Mucosa of descending colon (tissue), 3 donors: ENCODE measurements around the gene CNTNAP2. TPM values are rescaled to one million over a fixed set of nuclear protein-coding genes. Genes with fewer than 3 reads are reported as not detected.
"Not testable (repeated sequence)": the region's sequence is repeated elsewhere in the genome, so short reads cannot be mapped to it uniquely, and the experiment has no call there.

Experiments used
- ATAC-seq: fragments of 200-7000 bp; cut with Tn5 transposase; one replicate; pipeline ENCODE4 v1.9.1; 2020; ENCODE audit warnings: mild to moderate bottlenecking, moderate library complexity
- DNase-seq, 3 donors: peaks; one replicate each; pipeline ENCODE4 v3.0.0-alpha.2; 2020
- H3K36me3 ChIP-seq: fragments of 200-600 bp; one replicate; pipeline ENCODE4 v1.8.0; 2021; ENCODE audit warnings: low read depth, mild to moderate bottlenecking
- H3K4me1 ChIP-seq: fragments of 200-600 bp; one replicate; pipeline ENCODE4 v1.8.0; 2021; ENCODE audit warnings: low read depth, mild to moderate bottlenecking
- H3K4me3 ChIP-seq: fragments of 200-600 bp; one replicate; pipeline ENCODE4 v1.8.0; 2021; ENCODE audit warnings: mild to moderate bottlenecking
- H3K9me3 ChIP-seq: fragments of 200-600 bp; one replicate; pipeline ENCODE4 v1.8.0; 2021; ENCODE audit warnings: mild to moderate bottlenecking
- CTCF ChIP-seq: fragments of 200-600 bp; IDR thresholded peaks from one replicate; pipeline ENCODE4 v1.8.0; 2022; ENCODE audit warnings: antibody characterized with exemption, mild to moderate bottlenecking
- intact Hi-C, 2 donors: fragments of 100-400 bp; cut with DNase I in 1 of 2; cut with micrococcal nuclease in 1 of 2; formaldehyde crosslinking; loops; one replicate each; pipeline versions ENCODE4 v1.11.0 to v1.11.1; 2022; cut with DNase I, micrococcal nuclease
- total RNA-seq, 3 donors: library from RNA; stranded (reverse); fragmentation: NEBNext Ultra II Directional in 2 of 3; extraction: Animal tissue kit (Norgen Biotek cat#: 25700) in 2 of 3; gene quantifications; one replicate each; pipeline versions ENCODE4 v1.2.1 to v1.2.4, GENCODE V29; 2021 to 2023
- donor health status: DM: no; HTN: no; CAD: no; lungs with moderate emphysema.
- donor health status: DM: no; HTN: no; CAD: no.
- donor health status: DM: no; HTN: yes; CAD: no.

Gene CNTNAP2
- total RNA-seq, 3 donors from 2014 or later: 3.1 to 5.9 (median 4.2) TPM

GRCh38 chr7:148461392-148462179, 2345.0 kb downstream of the CNTNAP2 start:
- intact Hi-C loops: no loop called here
- no peak for DNase-seq
- Histone ChIP-seq H3K4me1 (no peaks in the 10 kb centered on the region), H3K9me3 (no peaks in the 10 kb centered on the region), H3K36me3 (no peaks in the 10 kb centered on the region), H3K4me3 (no peak overlapping the region)
- TF ChIP-seq CTCF: no peak
- ATAC-seq: peak; percentile 18

- not testable (repeated sequence) for DNase-seq, H3K9me3 ChIP-seq, ATAC-seq
Observed at GRCh38 chr7:148462774-148463173, 2346.2 kb downstream of the CNTNAP2 start.

GRCh38 chr7:148463210-148463609, 2346.6 kb downstream of the CNTNAP2 start:
- no peak for ATAC-seq

More at GRCh38 chr7:148462774-148463173, 2346.2 kb downstream of the CNTNAP2 start:
- H3K36me3 ChIP-seq, H3K4me3 ChIP-seq, intact Hi-C loops, H3K4me1 ChIP-seq: not testable (repeated sequence)

GRCh38 chr7:148464947-148465346, 2348.3 kb downstream of the CNTNAP2 start:
- no peaks in the 10 kb centered on the region for H3K4me1 ChIP-seq
- no peaks in the 10 kb centered on the region for H3K36me3 ChIP-seq
- ATAC-seq (no peak), DNase-seq (no peak)
- no peaks in the 10 kb centered on the region for H3K9me3 ChIP-seq
- no peak overlapping the region for H3K4me3 ChIP-seq
- intact Hi-C loops: no loop called here
- no peak for TF ChIP-seq CTCF

More at GRCh38 chr7:148463210-148463609, 2346.6 kb downstream of the CNTNAP2 start:
- no peak for DNase-seq
- Histone ChIP-seq H3K4me1 (no peaks in the 10 kb centered on the region), H3K4me3 (no peak overlapping the region), H3K9me3 (no peaks in the 10 kb centered on the region), H3K36me3 (no peaks in the 10 kb centered on the region)
- no peak for TF ChIP-seq CTCF
- intact Hi-C loops: no loop called here

GRCh38 chr7:148465441-148465840, 2348.8 kb downstream of the CNTNAP2 start:
- H3K36me3 ChIP-seq, H3K9me3 ChIP-seq, H3K4me3 ChIP-seq, ATAC-seq, H3K4me1 ChIP-seq, DNase-seq, intact Hi-C loops: not testable (repeated sequence)

- DNase-seq: no peak
- no peak for TF ChIP-seq CTCF
- H3K4me3 ChIP-seq: no peak overlapping the region
- no peaks in the 10 kb centered on the region for H3K4me1 ChIP-seq
- intact Hi-C loops: no loop called here
- ATAC-seq: no peak
- H3K36me3 ChIP-seq: no peaks in the 10 kb centered on the region
- H3K9me3 ChIP-seq: no peaks in the 10 kb centered on the region
Observed at GRCh38 chr7:148466120-148466519, 2349.5 kb downstream of the CNTNAP2 start.
